D721Med (cell line): ENCODE results near the gene ALOX5.

Source experiments
- DNase-seq: peaks from one replicate; pipeline ENCODE4 v3.0.0; 2011; ENCODE audit warnings: low spot score; ENCODE audit not compliant: insufficient read length
- FAIRE-seq: peaks from 2 replicates; lab custom pipeline; 2011; peaks lifted over from hg19 to GRCh38; lab: Jason Lieb, UNC
- TF ChIP-seq, protein P1 (sequence below): IDR thresholded peaks from 2 replicates; pipeline ENCODE4 v1.5.1; 2012; ENCODE audit warnings: mild to moderate bottlenecking, control low read depth; ENCODE audit not compliant: insufficient read depth; ENCODE audit errors: missing control alignments

ALOX5 gene

GRCh38 chr10:45429790-45430189 is 55.8 kb downstream of the ALOX5 start:
- FAIRE-seq (no peak), DNase-seq (no peak)
- TF ChIP-seq, protein P1, sequence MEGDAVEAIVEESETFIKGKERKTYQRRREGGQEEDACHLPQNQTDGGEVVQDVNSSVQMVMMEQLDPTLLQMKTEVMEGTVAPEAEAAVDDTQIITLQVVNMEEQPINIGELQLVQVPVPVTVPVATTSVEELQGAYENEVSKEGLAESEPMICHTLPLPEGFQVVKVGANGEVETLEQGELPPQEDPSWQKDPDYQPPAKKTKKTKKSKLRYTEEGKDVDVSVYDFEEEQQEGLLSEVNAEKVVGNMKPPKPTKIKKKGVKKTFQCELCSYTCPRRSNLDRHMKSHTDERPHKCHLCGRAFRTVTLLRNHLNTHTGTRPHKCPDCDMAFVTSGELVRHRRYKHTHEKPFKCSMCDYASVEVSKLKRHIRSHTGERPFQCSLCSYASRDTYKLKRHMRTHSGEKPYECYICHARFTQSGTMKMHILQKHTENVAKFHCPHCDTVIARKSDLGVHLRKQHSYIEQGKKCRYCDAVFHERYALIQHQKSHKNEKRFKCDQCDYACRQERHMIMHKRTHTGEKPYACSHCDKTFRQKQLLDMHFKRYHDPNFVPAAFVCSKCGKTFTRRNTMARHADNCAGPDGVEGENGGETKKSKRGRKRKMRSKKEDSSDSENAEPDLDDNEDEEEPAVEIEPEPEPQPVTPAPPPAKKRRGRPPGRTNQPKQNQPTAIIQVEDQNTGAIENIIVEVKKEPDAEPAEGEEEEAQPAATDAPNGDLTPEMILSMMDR = no peak

DNA sequence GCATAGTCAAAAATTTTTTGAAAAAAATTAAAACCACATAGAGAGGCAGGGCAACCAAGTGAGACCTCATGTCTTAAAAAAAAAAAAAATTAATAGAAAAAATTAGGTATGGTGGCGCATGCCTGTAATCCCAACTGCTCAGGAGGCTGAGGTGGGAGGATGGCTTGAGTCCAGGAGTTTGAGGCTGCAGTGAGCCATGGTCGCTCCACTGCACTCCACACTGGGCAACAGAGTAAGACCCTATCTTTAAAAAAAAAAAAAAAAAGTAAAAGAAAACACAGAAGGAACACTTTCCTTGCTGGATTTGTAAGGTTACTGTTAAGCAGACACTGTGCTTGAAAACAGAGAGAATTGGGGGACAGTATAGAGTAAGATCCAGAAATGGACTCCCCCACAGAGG is 58.1 kb downstream of the ALOX5 start:
- FAIRE-seq (no peak), DNase-seq (no peak)
- TF ChIP-seq, protein P1 = no peak

DNA sequence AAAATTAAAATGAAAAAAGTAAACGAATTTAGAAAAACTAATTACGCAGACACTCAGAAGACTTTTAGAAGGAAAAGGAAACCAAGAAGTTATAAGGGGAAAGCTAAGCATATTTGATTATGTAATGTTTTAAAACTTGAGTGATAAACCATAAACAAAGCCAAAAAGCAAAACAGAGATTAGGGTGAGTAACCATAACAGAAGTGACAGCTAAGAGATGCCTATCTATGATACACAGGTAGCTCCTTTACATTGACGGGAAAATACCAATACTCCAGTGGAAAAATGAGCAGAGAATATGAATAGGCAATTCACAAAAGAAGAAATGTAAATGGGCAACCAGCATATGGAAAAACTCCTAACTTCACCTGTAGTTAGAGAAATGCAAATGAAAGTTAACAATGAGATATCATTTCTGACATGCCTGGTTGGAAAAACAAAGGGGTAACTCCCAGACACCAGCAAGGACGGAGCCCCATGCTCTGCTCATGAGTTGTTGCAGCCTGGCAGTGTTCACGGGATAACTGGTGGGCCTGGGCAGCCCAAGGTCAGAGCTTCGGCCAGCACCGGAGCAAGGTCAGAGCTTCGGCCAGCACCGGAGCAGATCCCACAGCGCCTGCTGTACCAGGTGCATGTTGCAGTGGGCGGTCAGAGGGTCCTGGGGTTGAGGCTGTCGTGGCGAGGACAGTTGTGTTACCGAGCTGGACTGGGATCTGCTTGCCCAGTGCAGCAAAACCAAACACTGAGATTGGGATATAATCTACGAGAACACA is 58.9 kb downstream of the ALOX5 start:
- FAIRE-seq = no peak
- TF ChIP-seq, protein P1 = no peak
- no peak for DNase-seq

GRCh38 chr10:45433716-45434469 is 59.9 kb downstream of the ALOX5 start:
- DNase-seq = no peak
- FAIRE-seq = no peak
- TF ChIP-seq, protein P1 = no peak

DNA sequence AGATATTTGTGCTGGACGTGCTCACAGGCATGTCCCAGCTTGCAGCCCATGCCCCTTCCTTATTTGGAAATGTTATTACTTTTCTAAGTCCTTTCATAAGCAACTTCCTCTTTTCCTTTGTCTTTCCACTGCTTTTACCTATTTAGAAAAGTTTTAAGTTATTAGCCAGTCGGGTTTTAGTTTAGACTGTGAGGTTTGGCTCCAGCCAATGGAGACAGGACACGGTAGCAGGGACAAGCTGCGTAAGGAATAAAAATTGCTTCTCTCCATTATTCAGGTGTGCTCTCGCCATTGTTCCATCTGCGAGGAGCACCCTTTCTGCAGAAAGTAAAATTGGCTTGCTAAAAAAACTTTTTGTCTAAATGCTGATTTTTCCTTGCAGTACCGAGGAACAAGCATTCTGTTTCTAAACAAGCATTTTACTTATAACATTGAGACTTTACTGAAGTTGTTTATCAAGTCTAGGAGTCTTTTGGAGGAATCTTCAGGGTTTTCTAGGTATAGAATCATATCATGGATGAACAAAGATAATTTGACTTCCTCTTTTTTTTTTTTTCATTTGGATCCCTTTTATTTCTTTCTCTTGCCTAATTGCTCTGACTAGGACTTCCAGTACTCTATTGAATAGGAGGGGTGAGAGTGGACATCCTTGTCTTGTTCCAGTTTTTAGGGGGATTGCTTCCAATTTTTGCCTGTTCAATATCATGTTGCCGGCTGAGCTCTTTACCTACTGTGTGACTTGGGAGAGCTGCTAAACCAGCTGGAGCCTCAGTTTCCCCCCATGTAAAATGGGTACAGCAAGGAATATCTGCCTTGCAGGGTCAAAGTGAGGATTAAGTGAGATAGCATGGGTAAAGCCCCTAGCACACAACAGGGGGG is 63.8 kb downstream of the ALOX5 start:
- FAIRE-seq (no peak), DNase-seq (no peak)
- TF ChIP-seq, protein P1 = no peak

DNA sequence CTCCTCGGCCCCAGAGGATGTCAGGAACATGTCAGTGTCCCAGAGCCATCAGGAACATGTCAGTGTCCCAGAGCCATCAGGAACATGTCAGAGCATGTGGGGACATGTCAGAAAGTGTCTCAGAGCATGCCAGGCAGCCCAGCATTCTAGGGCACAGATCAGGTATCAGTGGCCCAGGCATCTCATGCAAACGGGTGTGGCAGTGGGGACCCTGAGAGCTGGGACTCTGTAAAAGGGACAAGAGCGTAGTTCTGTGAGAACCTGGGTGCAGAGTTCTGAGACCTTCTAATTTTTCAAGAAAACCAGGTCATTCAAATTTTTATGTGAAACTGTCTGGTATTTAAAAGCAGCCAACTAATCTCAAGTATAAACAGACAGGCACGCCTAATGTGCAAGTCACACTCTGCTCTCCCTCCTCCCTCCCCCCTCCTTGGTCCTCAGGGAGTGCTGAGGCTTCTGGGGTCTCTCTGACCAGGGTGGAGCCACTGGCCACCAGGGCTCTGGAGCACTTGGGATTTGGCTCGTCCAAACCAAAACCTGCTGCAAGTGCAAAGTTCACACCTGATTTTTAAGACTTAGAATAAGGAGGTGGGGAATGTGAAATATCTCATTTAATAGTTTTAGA is 64.6 kb downstream of the ALOX5 start:
- TF ChIP-seq, protein P1 = no peak

More for the DNA sequence above, 64.6 kb downstream of the ALOX5 start:
- DNase-seq (no peak), FAIRE-seq (no peak)
